NCI-H187 treated with DMSO at 0.1 percent for 48 hours (cell line): ENCODE data around the gene MCM3AP.

Experiments
- DNase-seq: peaks from one replicate; lab custom pipeline; 2025; lab: John Stamatoyannopoulos, UW

MCM3AP gene

DNA sequence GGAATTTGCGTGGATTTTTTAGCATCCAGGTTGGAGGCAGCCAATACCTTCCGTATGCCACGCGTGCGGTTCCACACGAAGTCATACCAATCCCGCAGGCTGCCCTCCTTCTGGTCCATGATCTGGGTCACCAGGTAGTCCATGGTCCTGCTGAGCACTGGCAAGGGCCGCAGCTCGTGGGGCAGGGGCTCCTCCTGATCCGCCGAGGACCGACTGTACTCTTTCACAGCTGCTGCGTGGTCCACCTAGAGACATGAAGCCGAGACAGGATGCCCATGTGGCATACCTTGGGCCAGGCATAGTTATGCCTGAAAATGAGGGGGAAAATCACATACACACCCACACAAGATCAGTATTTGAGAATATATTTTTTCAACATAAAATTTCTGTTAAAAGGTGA is 12.1 kb downstream of the MCM3AP start:
- no peak for DNase-seq

DNA sequence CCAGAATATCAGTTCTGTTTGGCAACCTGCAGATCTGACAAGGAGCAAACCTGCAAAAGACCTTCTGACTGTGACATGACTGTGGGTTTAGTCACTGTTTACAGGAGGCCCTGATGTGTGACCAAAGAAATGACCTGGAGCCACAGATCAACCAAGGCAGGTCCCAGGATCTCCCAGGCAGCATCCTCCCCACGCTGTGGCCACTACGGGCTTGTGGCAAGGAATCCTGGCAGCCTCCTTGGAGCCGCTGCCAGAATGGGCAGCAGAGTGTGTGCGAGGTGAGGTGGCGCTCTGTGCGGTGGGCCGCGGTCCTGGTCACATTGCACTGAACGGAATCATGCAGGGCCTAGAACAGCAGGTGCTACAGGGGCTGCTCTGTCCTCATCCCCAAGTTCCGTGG is 15.9 kb downstream of the MCM3AP start:
- DNase-seq, result no peak

DNA sequence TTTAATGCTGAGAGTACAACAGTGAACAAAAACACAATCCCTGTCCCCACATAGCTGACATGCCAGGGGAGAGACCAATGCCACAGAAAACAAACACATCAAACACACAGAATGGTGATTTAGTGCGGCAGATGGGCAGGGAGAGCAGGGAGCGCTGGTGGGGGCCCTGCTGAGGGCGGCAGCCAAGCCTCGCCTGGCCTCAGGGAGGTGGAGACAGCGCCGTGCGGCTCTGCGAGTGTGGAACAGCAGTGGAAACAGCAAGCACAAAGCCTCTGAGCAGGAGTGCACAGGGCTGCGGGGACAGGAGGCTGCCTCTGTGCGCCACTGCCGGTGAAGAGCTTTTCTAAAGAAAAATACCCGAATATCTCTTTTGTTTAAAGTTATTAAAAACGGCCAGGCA is 17.0 kb downstream of the MCM3AP start:
- DNase-seq, result no peak

DNA sequence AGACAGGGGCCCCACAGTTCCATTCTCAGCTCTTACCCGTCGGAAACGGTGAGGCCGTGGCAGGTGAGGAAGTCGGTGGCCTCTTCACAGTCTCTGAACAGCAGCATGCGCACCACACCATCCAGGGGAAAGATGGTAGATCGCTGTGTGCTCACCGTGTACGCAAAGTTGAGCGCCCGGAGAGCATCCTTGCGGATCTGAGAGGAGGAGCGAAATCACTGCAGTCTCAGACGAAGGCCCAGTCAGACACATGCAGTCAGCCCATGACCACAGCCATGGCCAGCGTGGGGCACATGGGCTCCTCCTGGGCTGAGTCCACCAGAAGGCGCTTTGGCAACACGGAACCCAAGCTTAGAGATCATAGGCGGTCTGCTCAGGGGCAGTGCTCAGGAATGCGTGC is 18.5 kb downstream of the MCM3AP start:
- no peak for DNase-seq

DNA sequence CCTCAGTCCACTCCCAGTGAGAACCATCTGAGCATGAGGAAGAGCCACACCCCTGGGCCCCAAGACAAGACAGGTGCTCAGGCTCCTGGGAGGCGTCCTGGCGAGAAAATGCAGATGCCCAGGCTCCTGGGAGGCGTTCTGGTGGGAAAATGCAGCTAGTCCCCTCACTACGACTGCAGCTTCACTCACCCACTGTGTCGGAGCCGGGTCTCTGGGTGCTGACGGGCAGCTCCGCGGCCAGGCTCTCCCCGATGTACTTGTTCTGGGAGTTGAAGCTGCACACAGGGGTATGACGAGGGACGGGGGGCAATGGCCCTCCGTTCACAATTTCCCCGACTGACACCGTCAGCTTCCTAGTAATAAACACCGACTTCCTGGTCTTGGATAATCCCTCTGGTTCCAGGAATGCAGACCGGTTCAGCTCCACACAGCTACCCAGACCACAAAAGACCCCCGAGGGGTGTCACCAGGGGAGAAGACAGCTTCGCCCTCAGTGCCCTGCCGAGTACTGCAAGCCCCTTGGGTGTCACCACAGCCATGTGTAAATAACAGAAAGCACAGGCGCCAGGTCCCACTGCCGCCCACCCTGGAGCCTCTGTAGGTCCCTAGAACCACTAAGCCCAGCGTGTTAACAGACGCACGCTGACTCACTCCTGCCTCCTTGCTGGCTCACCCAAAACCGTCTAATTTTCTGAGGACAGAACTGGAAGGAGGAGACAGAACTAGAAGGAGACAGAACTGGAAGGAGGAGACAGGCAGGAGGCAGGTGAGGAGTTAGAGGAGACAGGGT is 19.5 kb downstream of the MCM3AP start:
- no peak for DNase-seq

DNA sequence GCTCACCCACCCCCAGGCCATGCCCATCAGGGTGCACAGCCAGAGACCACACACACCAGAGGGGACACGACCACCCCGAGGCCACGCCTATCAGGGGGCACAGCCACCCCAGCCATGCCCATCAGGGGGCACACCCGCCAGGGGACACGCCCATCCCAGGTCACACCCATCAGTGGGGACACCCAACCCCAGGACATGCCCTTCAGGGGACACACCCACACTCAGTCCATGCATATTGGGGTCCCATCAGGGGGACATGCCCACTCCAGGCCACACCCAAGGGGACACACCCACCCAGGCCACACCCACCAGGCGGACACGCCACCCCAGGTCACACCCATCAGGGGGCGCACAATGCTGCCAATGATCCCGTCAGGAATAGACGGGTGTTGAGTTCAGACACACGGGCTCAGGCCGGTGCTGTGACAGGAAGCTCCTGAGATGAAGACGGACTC is 20.7 kb downstream of the MCM3AP start:
- DNase-seq, result no peak

DNA sequence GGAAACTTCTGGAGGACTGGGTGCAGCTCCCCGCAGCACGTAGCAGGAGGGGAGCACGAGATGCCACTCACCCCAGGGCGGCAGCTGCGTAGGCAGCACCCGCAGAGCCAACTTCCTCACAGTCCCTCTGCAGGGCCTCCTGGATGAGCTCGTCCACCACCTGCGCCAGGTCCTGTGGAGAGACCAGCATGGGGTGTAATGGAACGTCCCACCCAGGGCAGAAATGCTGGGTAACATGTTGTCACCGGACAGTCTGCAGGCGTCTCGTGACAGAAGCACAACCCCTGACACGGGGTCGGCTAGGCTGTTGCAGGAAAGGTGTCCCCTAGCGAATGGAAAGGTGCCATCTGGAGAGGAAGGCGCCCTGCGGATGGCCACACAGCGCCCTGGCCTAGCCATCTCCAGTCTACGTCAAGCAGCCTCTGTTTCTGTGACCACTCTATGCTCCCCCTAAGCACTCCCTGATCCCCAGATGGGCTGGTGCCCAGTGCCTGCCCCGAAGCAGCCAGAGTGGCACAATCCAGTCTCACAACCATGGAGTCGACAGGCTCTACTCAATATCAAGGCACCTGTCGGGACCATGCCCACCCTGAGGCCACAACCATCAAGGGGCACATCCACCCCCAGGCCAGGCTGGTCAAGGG is 21.2 kb downstream of the MCM3AP start:
- no peak for DNase-seq

DNA sequence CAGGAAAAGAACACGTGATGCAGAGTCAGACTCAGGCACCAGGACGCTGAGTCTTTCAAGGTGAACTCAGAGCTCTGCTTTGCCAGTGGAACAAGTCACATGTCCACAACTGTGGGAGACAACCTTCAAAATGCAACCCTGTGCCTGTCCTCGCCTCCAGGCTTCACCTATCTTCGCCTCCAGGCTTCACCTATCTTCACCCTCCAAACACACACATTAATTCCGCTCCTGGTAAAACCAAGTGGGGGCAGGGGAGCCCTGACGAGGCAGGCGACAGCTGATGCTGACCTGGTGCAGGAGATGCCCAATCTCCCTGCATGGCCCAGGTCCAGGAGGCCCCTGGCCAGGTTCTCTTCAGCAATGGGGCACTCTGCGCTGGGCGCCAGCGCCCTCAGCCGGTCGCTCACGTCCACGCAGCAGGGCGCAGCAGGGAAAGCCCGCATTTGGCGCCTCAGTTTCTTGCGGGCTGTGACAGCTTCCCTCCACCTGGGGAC is 28.9 kb downstream of the MCM3AP start:
- no peak for DNase-seq

DNA sequence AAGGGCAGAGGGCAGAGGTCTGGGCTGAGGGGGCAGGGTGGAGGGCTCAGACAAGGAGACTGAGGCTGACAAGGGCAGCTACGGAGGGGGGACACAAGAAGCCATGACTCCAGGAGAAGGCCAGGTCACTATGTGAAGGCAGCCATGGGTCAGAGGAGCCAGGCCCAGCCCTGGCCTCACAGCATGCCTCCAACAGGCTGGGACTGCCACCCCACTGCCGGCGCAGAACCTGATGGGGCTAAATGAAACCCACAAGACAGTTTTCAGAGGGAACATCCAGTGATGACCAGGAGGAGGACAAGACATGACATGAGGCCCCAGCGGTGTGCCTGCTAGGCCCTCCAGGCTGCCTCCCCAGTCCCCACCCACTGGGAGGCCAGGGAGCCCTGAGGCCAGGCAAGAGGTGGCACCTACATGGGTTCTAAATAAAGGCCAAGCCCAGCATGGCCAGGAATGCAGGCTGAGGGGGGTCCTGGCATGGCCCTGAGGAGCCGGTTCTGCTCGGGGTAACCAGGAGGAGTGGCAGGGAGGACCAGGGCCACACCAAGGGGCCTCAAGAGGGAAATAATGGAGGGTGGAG is 29.6 kb downstream of the MCM3AP start:
- DNase-seq, result no peak

DNA sequence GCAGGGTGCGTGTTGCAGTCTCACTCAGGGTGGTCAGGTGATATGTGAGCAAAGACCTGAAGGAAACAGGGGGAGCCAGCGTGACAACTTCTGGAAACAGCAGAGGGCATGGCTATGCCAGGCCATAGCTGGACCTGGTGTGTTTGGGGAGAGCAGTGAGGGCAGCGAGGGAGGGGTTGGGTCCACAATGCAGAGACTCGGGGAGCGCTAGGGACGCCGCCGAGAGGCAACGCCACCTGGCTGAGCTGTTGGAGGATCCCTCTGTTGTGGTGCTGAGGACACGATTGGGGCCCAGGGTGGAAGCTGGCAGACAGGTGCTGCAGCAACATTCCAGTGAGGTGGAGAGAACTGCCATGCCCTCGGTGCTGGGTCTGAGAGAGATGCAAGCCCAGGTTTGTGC is 30.2 kb downstream of the MCM3AP start:
- no peak for DNase-seq

DNA sequence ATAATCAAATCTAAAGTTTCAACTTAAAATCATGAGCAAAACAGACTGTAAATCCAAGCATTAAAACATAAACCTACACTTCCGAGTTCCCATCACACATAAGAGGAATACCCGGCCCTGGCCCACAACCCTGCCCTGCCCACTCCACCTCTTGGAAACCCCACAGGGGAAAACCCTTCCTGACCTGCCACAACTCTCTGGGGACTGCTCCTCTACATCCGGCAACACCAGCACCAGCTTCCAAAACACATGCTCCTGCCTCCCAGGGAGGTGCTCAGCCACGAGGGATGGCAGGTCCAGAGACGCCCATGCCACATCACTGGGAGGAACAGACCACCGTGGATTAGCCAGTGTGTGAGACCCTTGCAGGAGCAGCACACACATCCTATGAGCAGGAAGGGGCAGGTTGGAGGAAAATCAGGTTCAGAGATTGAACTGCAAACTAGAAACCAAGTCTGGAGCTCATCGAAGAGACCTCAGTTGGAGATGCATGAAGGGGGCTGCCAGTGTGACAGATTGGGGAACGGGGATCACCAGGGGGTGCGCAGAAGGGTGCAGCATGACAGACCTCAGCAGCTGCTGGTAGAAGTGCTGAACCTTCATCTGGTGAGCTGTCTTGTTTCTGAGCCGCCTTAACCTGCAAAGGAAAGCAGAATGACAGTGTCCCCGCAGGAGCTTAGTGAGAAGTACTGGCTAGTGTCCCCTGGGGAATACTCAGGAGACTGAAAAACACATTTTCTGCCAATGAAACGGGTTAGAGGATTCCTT is 31.0 kb downstream of the MCM3AP start:
- no peak for DNase-seq

DNA sequence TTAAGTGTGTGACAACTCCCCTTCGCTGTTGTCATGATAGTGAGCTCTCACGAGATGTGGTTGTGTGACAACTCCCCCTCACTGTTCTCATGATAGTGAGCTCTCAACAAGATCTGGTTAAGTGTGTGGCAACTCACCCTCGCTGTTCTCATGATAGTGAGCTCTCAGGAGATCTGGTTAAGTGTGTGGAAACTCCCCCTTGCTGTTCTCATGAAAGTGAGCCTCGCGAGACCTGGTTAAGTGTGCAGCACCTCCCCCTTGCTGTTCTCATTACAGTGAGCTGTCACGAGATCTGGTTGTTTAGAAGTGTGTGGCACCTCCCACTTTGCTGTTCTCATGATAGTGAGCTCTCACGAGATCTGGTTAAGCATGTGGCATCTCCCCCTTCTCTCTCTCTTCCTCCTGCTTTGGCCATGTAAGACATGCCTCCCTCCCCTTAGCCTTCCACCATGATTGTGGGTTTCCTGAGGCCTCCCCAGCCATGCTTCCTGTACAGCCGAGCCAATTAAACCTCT is 31.7 kb downstream of the MCM3AP start:
- no peak for DNase-seq

DNA sequence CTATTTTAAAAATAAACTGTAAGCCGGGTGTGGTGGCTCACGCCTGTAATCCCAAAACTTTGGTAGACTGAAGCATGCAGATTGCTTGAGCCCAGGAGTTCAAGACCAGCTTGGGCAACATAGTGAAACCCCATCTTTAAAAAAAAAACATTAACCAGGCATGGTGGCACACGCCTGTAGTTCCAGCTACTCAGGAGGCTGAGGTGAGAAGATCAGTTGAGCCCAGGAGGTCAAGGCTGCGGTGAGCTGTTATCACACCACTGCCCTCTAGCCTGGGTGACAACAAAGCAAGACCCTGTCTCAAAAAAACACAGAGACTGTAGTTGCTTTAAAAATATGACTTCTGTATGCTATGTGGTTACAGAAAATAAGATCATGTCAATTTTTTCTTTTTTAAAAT is 32.6 kb downstream of the MCM3AP start:
- DNase-seq, result no peak

DNA sequence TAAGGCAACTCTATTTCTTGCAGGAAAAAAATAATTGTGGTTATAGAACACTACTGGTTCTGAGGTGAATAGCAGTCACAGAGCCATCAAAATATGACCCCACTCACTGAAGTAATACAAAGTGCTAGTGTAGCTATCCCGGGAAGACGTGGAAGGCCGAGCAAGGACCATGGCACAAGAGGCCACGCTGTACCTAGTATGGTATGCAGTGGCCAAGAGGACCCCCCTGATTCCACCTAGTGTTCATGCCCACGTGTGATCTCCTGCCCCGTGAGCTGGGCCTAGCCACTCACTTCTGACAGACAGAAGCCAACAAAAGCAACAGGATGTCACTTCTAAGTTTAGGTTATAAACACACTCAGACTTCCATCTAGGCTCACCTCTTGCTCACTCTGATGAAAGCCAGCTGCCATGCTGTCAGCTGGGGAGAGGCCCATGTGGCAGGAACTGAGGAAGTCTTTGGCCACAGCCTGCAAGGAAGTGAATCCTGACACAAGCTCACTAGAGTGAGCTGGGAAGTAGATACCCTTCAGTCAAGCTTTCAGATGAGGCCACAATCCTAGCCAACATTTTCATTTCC is 35.2 kb downstream of the MCM3AP start:
- no peak for DNase-seq

DNA sequence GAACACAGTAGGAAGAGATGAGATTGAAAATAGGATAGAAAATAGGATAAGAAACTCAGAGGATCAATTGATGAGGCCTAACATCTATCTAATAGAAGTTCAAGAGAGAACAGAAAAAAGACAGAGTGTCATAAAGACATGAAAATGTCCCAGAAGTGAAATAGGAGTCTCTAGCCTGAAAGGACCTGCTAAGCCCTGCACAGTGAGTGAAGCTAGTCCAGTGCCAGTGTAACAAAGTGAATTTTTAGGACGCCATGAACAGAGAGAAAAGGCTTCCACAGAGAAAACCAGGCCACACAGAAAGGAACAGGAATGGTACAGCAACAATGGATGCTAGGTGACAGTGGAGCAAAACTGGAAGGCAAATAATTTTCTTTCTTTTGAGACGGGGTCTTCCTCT is 36.6 kb downstream of the MCM3AP start:
- no peak for DNase-seq

DNA sequence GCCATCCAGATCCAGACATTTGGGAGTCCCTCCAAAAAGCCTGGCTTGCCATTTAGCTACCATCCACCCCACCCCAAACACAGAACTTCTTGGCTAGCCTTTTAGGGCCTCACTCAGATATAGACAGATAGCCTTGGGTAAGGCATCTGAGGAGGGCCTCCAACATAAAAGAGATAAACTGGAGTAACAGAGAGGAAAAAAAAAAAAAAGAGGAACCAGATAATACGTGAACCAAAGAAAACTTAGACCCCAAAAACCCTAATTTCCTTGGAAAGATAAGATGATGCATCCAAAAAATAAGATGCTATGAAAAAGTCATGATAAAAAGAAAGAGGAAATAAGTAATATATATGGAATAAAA is 37.0 kb downstream of the MCM3AP start:
- no peak for DNase-seq

DNA sequence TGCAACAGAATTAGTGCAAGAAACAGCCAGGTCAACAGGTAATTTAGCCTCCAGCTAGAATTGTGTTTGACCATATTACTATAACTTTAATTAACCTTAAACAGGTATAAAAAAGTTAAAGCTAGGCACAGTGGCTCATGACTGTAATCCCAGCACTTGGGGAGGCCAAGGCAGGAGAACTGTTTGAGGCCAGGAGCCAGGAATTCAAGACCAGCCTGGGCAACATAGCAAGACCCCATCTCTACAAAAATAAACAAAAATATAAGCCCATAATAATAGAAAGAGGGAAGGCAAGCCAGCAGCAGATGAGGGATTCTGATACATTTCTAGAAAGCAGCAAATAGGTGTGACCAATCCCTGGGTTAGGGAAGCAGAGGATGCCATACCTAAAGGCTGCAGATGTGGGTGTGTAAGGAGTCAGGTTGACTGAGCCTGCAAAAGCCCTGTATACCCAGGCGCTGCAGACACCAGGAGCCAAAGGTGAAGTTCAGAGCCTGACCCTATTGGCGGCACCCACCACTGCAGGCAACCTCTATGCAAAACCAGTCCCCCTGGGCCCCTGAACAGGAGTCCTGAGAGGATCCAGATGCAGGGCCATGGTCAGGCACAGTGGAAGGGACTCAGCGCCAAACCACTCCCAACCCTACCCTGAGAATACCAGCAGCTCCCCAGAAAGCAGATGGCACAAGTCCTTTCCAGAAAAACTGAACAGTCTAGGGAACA is 37.6 kb downstream of the MCM3AP start:
- no peak for DNase-seq

DNA sequence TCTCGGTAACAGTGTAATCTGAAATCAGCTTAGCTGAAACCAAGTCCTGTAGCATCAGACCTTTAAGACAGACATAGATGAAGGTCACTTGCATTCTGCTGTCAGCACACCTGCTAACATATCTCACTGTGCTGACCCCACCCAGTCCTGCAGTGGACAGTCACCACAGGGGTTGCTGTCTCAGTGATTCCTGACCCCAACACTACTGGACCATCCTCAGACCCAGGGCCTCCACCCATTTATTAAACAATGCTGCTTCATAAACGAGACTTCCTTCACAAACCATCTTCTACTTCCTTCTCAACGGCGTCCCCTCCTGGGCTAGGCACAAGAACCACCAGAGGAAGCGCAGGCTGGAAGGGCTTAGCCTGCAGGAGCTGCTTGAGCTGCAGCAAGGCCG is 39.1 kb downstream of the MCM3AP start:
- no peak for DNase-seq

DNA sequence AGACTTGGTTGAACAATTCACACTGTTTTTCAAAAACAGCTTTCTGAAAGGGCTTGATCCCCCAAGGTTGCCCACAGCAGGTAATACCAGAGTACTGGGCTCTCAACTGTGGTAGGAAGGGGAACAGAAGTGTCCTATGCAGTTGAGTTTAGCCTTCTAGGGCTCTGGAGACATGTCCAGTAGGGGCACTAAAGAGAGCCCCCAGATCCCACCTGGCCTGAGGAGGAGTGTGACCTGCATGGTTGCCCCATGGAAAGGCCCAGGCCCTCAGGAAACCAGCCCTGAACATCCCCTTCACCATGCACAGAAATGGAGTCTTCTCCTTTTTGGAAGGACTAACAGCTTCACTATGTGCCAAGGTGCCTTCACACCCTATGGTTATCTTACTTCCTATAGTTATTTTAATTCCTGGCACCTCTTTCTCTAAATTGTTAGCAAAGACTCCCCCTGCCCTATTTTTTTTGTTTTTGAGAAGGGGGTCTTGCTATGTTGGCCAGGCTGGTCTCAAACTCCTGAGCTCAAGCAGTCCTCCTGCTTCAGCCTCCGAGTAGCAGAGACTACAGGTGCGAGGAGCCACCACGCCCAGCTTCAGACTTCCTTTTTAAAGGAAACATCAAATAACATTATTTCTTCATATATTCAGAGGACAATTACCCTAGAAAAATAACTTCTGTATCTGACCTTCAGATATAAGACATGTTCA is 40.0 kb downstream of the MCM3AP start:
- no peak for DNase-seq

DNA sequence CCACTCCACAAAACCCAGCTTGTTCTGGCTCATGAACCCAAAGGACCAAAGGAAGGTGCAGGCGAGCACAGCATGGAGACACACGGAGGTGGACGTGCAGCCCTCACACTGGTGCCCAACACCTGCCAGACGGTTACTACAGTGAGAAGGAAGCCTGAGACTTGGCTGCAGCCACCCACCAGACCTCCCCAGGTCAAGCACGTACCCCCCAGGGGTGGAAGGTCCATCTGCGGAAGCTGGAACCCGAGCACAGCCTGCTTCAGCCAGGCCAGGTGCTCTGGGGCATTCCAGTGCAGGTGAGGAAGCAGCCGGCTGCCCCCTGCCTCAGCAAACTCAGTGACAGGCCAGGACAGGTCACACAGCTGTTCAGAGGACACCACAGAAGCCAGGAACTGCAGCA is 40.8 kb downstream of the MCM3AP start:
- DNase-seq, result no peak

DNA sequence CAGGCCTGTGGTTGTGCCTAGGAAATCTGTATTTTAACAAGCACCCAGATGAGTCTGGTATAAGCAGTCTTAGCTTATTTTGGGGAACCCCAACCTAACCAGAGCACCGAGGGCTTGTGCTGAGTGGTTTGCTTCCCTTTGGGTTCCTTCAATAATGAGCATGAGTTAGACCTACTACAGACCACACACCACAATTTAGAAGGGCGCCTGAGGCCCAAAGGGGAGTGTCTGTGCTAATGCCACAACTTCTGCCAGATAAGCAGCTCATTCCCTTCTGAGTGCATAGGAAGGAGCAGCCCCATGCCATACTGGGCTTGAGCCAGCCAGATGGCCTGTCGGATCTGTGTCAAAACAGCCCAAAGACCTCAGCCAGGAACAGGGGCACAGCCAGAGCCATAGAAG is 41.5 kb downstream of the MCM3AP start:
- no peak for DNase-seq
